Measurements from ENCODE around the gene HLA-DMB.
"Not testable (repeated sequence)": the region's sequence is repeated elsewhere in the genome, so short reads cannot be mapped to it uniquely, and the experiment has no call there.

HLA-DMB gene

GRCh38 chr6:32949113-32949512, 8.3 kb upstream of the HLA-DMB start:
- no peak for DNase-seq

- peak; percentile 24 for DNase-seq
Measured at GRCh38 chr6:32947552-32948465, 7.0 kb upstream of the HLA-DMB start.

- no peak for DNase-seq
Measured at GRCh38 chr6:32946893-32947292, 6.1 kb upstream of the HLA-DMB start.

- DNase-seq = no peak
Measured at GRCh38 chr6:32945953-32946352, 5.1 kb upstream of the HLA-DMB start.

DNA sequence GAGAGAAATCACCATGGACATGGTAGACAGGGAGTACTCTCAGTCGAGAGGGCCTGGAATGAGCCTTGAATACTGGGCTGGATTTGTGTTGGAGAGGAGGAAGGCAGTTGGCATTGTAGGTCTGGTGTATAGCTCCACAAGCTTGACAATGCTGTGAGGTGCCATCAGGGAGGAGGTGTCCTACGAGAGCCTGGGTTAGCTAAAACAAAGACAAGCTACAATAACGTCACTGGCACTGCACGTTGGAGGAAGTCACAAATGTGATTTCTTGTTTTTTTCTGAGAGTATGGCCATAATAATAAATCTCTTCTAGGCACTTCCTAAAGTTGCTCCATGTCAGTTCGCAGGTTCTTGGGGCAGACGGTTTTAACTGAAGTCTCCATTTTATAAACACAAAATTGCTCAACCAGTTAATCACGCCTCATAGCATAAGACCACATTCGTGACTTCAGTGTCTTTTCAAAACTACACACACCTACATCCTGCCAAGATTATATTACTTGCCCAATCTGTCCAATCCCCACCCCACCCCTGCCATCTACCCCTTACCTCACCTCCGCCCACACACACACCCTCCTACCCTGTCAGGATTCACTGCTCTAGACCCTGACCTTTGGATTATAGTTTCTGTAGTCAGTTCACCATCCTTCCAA, 4.4 kb upstream of the HLA-DMB start:
- no peak for DNase-seq

DNA sequence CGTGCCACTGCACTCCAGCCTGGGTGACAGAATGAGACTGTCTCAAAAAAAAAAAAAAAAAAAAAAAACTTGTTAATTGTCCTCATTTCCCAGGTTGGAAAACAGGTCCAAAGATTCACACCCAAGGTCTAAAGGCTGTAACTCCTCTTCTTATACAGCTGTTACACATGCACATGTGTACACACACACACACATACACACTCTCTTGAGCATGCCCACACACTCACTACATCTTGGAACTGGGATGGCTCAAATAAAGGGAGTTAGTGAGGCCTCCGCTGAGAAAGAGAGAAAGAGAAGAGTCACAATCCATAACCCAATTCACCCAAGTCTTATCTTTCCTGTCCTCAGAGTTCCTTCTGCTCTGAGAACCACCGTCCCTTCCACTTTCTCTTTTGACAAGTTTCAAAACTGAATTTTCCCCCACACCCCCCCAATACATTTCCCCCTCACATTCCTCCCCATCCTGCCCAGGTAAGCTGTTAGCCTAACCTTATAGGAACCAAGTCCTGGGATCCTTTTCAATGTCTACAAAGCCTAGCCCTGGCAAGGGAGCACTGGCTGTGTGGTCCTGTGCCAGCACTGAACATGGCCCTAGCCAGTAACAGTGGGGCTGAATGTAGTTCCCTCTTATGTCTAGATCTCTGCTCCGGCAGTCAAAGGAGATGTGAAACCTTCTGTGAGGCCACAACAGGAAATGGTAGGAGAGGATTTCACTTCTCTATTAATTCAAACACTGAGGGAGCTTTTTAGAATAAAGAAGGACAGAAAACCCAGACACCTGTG, 3.2 kb upstream of the HLA-DMB start:
- DNase-seq = no peak

DNA sequence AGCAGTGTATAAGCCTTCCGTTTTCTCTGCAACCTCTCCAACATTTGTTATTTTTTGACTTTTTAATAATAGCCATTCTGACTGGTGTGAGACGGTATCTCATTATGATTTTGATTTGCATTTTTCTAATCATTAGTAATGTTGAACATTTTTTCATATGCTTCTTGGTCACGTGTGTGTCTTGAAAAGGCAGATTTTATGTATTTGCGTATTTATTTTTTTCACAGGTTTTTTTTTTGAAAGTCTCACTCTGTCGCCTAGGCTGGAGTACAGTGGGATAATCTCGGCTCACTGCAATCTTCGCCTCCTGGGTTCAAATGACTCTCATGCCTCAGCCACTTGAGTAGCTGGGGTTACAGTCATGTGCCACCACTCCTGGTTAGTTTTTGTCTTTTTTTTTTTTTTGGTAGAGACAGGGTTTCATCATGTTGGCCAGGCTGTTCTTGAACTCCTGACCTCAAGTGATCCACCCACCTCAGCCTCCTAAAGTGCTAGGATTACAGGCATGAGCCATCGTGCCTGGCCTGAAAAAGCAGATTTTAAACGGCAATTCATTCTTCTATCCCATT, 1.8 kb upstream of the HLA-DMB start:
- DNase-seq = not testable (repeated sequence)

GRCh38 chr6:32941214-32941768, 463 bp upstream of the HLA-DMB start:
- no peak for DNase-seq

DNA sequence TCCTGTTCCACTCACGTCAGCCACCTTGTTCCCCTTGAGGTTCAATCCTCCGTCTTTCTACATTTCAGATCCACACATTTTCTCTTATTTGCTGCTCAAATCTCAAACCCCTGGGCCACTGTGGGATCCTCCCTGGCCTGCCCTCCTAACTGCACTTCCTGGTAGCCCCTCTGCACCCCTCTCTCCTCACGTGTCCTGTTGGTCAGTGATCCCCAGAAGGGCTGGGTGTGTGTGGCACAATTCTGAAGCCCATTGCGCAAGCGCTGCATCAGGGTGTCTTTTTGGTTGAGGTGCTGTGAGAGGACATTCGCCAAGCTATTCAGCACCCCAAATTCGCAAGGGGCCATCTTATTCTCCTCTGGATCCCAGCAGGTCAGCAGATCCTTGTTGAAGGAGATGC, 2.3 kb downstream of the HLA-DMB start:
- no peak for DNase-seq

GRCh38 chr6:32937230-32937633, 3.6 kb downstream of the HLA-DMB start:
- no peak for DNase-seq

DNA sequence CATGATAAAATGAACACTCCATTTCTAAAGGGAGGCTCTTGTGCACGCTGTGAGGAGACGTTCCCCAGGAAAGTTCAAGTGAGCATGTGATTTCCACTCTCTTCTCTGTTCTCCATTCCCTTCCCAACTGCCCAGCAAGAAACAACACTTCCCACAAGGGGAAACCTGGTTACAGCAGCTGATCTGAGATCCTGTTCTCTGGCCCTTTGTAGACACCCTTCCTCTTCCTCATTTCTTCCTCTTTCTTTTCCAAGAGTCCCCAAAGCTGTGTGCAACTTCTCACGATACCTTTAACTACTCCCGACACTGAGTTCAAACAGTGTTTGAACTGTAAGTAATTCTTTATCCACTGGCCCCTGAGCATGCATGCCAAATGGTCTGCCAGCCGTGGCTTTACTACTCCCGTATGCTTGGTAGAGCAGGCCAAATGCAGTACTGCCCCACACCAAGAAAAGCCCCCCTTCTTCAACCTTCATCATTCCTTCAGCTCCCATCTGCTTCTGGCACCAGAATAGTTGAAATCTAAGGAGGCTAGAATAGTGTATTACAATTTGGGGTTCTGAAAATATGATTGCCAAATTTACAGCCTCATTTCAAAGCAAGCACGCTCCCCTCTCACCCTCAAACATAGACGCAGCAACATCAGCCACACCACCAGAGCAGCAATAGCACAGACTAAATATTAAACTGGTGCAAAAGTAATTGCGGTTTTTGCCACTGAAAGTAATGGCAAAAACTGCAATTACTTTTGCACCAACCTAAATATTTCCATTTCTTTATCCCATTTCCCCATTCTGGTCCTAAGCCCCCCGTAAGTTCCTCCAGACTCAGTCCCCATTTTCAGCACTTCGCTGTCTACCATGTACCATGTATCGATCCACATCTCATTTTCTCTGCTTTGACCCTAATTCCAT, 4.3 kb downstream of the HLA-DMB start:
- no peak for DNase-seq

GRCh38 chr6:32935551-32936238, 5.1 kb downstream of the HLA-DMB start:
- DNase-seq = no peak

GRCh38 chr6:32933661-32934085, 7.2 kb downstream of the HLA-DMB start:
- DNase-seq = peak; percentile 59

- no peak for DNase-seq
Measured at GRCh38 chr6:32932132-32932868, 8.5 kb downstream of the HLA-DMB start.

DNA sequence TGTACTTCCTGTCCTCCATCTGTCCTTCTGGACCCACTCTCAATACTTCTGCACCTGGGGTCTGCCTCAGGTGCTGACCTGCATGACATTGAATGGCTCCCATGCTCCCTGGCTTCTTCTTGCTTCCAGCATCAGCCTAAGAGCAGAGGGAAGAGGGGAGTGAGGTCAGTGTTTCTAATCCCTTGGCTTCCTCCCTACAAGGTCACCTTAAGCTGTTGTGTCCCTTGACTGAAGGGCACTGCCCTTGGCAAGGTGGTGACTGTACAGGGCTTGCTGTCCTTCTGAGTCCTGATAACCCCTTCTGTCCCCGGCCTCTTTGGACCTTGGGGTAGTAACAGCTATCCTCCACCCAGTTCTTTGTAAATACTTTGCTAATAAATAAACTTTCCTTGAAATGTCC, 9.6 kb downstream of the HLA-DMB start:
- no peak for DNase-seq

GRCh38 chr6:32922083-32922482, 18.7 kb downstream of the HLA-DMB start:
- no peak for DNase-seq

DNA sequence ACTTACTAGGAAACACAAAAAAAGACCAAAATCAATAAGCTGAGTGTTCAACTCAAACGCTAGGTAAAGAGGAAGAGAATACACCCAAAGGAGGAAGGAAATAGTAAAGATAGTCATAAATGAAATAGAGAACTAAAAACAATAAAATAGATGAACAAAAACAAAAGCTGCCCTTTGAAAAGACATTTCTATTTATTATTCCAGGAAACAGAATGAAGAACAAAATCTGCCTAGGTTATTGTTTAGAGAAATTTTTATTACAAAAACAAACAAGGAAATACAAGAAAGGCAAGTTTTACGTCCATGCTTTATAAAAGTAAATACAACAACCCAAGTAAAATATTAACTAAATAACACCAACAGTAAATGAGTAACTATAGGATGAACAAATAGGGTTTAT, 20.1 kb downstream of the HLA-DMB start:
- DNase-seq = no peak

- DNase-seq = no peak
Measured at GRCh38 chr6:32912951-32913350, 27.9 kb downstream of the HLA-DMB start.

GRCh38 chr6:32908897-32909296, 31.9 kb downstream of the HLA-DMB start:
- DNase-seq = no peak

DNA sequence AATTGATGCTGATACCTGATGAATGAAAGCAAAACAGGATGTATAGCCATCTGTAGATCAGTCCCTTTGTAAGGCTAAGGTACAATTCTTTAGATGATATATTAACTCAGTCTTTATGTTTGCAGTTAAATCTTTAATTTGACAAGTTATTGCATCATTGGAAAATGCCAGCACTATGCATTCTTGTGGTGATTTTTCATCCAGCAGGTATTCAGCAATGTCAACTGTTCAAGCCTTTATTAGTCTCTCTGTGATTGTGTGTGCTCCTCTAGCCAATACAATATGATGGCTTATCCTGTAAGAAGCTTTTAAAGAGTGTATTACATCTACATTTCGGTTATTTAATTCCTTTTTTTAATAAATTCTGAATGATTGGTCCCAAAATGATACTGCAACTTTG, 34.3 kb downstream of the HLA-DMB start:
- no peak for DNase-seq

Measured in NCI-H2227 treated with DMSO at 0.1 percent for 48 hours (cell line).